Measurements from ENCODE around the gene LRRC28. TPM values are rescaled to one million over a fixed set of nuclear protein-coding genes. Genes with fewer than 3 reads are reported as not detected.

Gene LRRC28
- polyA plus RNA-seq, 1 of the 3 experiments (the other 2 are of a cell fraction), result 15.2 TPM

- H4K20me1 ChIP-seq (ENCODE audit: insufficient read depth), result no peaks in the 10 kb centered on the region
- WGBS (ENCODE audit: low lambda C conversion rate), result 95% methylated on average over 2 of the region's 2 CpGs
- ChIA-PET CTCF (interaction anchor here (3.0 kb wide), 1 partner anchor 359 kb away, joined by 18 read pairs; no protein-coding TSS in a partner anchor), POLR2A (no interaction called here)
- H3K9me3 ChIP-seq, result no peaks in the 10 kb centered on the region
- no peak overlapping the region for H3K4me2 ChIP-seq
- no peak overlapping the region for H3K9ac ChIP-seq
- DNase-seq, result no peak
- H3K79me2 ChIP-seq (ENCODE audit: insufficient read depth), result no peaks in the 10 kb centered on the region
- no peak overlapping the region for H2AFZ ChIP-seq (ENCODE audit: low read depth)
- H3K27me3 ChIP-seq (ENCODE audit: insufficient read depth), result no peaks in the 10 kb centered on the region
- H3K4me1 ChIP-seq (ENCODE audit: control insufficient read depth in 1 of 2, insufficient read depth in 2 of 2, low read depth in 1 of 2, low read length in 1 of 2), result peaks cover 0 to 7% of the 10 kb centered on the region in 2 experiments; a peak in 1 of 4 replicates
- no peaks in the 10 kb centered on the region for H3K9me2 ChIP-seq
- no peak overlapping the region for H3K27ac ChIP-seq (ENCODE audit: low read depth in 2 of 2, low read length in 1 of 2)
- H3K36me3 ChIP-seq (replicated peaks in 1 of 2; ENCODE audit: control insufficient read depth in 1 of 2, insufficient read depth in 2 of 2, low read length in 1 of 2), result peaks cover 2 to 5% of the 10 kb centered on the region in 2 experiments
- TF ChIP-seq TCF12 (IDR thresholded peaks at IDR 0.05) (no peak), CHD2 (IDR thresholded peaks at IDR 0.05; ENCODE audit: low read length, partially characterized antibody) (no peak), CTCF (IDR thresholded peaks at IDR 0.05) (no peak), PBX3 (IDR thresholded peaks at IDR 0.05) (no peak), EP300 (IDR thresholded peaks at IDR 0.05; ENCODE audit: borderline replicate concordance in 1 of 2, low read depth in 1 of 2, low read length in 1 of 2) (no peak), RAD21 (IDR thresholded peaks at IDR 0.05; ENCODE audit: low read length) (no peak), SMC3 (IDR thresholded peaks at IDR 0.05; ENCODE audit: low read depth, low read length) (no peak), NRF1 (IDR thresholded peaks at IDR 0.05; ENCODE audit: low read depth, low read length) (no peak), ZBTB33 (IDR thresholded peaks at IDR 0.05; ENCODE audit: borderline replicate concordance, low read depth) (no peak), TEAD4 (IDR thresholded peaks at IDR 0.05; ENCODE audit: borderline replicate concordance, insufficient read depth) (no peak), MEF2A (IDR thresholded peaks at IDR 0.05; ENCODE audit: borderline replicate concordance, low read depth) (no peak)
- H3F3A ChIP-seq (replicated peaks; ENCODE audit: insufficient read depth), result peaks cover 12% of the 10 kb centered on the region
- no peak overlapping the region for H3K4me3 ChIP-seq (ENCODE audit: low read depth in 2 of 2, low read length in 1 of 2)
Measured at GRCh38 chr15:99345242-99345641, 94.0 kb downstream of the LRRC28 start.

- Histone ChIP-seq H3K9ac (no peak overlapping the region), H3K4me1 (ENCODE audit: control insufficient read depth in 1 of 2, insufficient read depth in 2 of 2, low read depth in 1 of 2, low read length in 1 of 2) (0 out of 4 replicates have a peak, but pooled peaks cover 0 to 3% of the 10 kb centered on the region in 2 experiments), H3K79me2 (ENCODE audit: insufficient read depth) (no peaks in the 10 kb centered on the region), H3K36me3 (replicated peaks in 1 of 2; ENCODE audit: control insufficient read depth in 1 of 2, insufficient read depth in 2 of 2, low read length in 1 of 2) (peaks cover 2 to 5% of the 10 kb centered on the region in 2 experiments), H3K4me3 (ENCODE audit: low read depth in 2 of 2, low read length in 1 of 2) (no peak overlapping the region), H3K9me3 (no peaks in the 10 kb centered on the region), H3K27ac (ENCODE audit: low read depth in 2 of 2, low read length in 1 of 2) (no peak overlapping the region), H3F3A (replicated peaks; ENCODE audit: insufficient read depth) (peaks cover 8% of the 10 kb centered on the region), H2AFZ (ENCODE audit: low read depth) (no peak overlapping the region), H3K4me2 (no peak overlapping the region), H4K20me1 (ENCODE audit: insufficient read depth) (no peaks in the 10 kb centered on the region), H3K27me3 (ENCODE audit: insufficient read depth) (no peaks in the 10 kb centered on the region), H3K9me2 (no peaks in the 10 kb centered on the region)
- ChIA-PET CTCF (interaction anchor here (1.1 to 1.2 kb wide), 2 partner anchors 9 to 358 kb away, joined by 3 to 4 read pairs; no protein-coding TSS in a partner anchor), POLR2A (no interaction called here)
- WGBS (ENCODE audit: low lambda C conversion rate), result 95% methylated on average over 3 of the region's 3 CpGs
- DNase-seq, result no peak
- TF ChIP-seq TAF1 (IDR thresholded peaks at IDR 0.05; ENCODE audit: borderline replicate concordance, low read depth, low read length) (no peak), EP300 (IDR thresholded peaks at IDR 0.05; ENCODE audit: borderline replicate concordance in 1 of 2, low read depth in 1 of 2, low read length in 1 of 2) (no peak), MXI1 (IDR thresholded peaks at IDR 0.05; ENCODE audit: low read depth, low read length) (no peak), MEF2A (IDR thresholded peaks at IDR 0.05; ENCODE audit: borderline replicate concordance, low read depth) (no peak), JUND (IDR thresholded peaks at IDR 0.05) (no peak), GABPA (IDR thresholded peaks at IDR 0.05; ENCODE audit: low read depth) (no peak), GATA2 (CRISPR knock-in tag; IDR thresholded peaks at IDR 0.05) (no peak), EZH2phosphoT487 (IDR thresholded peaks at IDR 0.05; ENCODE audit: borderline replicate concordance, low read depth) (no peak), TCF12 (IDR thresholded peaks at IDR 0.05) (no peak), CHD2 (IDR thresholded peaks at IDR 0.05; ENCODE audit: low read length, partially characterized antibody) (no peak), RAD21 (IDR thresholded peaks at IDR 0.05; ENCODE audit: low read length) (no peak), FOXJ3 (CRISPR knock-in tag; IDR thresholded peaks at IDR 0.05) (no peak), TEAD4 (IDR thresholded peaks at IDR 0.05; ENCODE audit: borderline replicate concordance, insufficient read depth) (no peak), FOXM1 (IDR thresholded peaks at IDR 0.05; ENCODE audit: low read depth) (no peak)
Measured at GRCh38 chr15:99345832-99346462, 94.7 kb downstream of the LRRC28 start.
